Measurements from ENCODE around the gene ING5. TPM values are rescaled to one million over a fixed set of nuclear protein-coding genes. Genes with fewer than 3 reads are reported as not detected.

ING5 gene
- total RNA-seq, 1 donor: 38.5 TPM

DNA sequence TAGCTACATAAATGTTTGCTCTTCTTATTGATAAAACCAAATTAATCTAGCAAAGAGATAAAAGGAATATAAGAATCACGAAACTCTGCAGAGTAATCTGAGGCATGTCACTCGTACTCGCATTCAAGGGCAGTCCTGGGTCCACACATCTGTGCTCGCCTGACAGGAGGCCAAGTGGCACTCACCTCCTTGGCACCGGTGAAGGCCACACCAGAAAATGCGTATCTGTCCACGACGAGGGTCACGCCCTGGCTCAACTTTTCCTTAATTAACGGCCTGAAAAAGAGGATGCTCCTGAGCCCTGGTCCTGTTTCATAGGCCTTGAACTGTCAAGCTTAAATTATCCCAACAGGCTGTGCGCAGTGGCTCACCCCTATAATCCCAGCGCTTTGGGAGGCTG is 21.8 kb upstream of the ING5 start:
- H3K27me3 ChIP-seq (ENCODE audit: insufficient read depth, low read length): no peaks in the 10 kb centered on the region
- no peak overlapping the region for H3K4me3 ChIP-seq (ENCODE audit: low read length)
- H3K4me1 ChIP-seq (ENCODE audit: insufficient read depth, low read length): no peaks in the 10 kb centered on the region
- no peaks in the 10 kb centered on the region for H3K9me3 ChIP-seq (ENCODE audit: low read depth, low read length)

DNA sequence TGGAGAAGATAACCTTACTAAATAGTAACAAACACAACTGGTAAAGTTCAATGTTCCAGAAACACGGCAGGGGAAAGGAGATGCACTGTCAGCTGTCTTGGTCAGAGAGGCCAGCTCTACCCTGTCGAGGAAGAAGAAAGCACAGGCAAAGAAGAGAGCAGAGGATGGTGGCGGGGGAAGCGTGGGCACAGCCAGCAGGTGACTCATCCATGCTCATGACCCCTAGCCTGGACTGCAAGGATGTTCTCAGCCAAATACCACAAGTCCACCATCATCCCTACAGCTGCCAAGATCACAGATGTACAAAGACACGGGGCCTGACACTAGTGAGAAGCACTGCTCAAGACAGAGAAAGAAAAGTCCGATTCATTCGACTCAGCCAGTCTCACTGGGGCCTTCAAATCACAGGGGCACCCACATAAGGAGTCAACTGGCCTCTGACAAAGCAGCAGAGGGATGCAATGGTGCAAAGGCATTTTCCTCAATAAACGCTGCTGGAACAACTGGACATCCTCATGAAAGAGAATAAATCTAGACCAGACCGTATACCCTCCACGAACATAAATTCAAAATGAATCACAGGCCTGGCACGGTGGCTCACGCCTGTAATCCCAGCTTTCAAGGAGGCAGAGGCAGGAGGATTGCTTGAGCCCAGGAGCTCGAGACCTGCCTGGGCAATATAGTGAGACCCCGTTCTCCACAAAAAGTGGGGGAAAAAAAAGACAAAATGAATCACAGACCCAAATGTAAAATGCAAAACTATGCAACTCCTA is 20.8 kb upstream of the ING5 start:
- no peaks in the 10 kb centered on the region for H3K27me3 ChIP-seq (ENCODE audit: insufficient read depth, low read length)
- H3K4me3 ChIP-seq (ENCODE audit: low read length): no peak overlapping the region
- no peaks in the 10 kb centered on the region for H3K9me3 ChIP-seq (ENCODE audit: low read depth, low read length)
- H3K4me1 ChIP-seq (ENCODE audit: insufficient read depth, low read length): peaks cover 7% of the 10 kb centered on the region

DNA sequence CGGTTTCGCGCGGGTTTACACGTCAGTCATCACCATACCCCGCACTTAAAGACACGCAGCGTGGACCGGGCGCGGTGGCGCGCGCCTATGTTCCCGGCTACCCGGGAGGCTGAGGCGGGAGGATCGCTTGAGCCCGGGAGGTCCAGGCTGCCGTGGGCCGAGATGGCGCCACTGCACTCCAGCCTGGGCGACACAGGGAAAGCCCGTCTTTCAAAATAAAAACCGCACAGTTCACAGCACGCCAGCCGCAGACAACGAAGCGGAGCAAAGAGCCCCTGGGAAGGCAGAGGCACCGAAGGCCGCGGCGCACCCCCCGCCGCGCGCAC is 15.6 kb upstream of the ING5 start:
- Histone ChIP-seq H3K4me1 (ENCODE audit: insufficient read depth, low read length) (peaks cover 27% of the 10 kb centered on the region), H3K27me3 (ENCODE audit: insufficient read depth, low read length) (no peaks in the 10 kb centered on the region), H3K4me3 (ENCODE audit: low read length) (peak overlapping the region; percentile 90), H3K9me3 (ENCODE audit: low read depth, low read length) (no peaks in the 10 kb centered on the region)

DNA sequence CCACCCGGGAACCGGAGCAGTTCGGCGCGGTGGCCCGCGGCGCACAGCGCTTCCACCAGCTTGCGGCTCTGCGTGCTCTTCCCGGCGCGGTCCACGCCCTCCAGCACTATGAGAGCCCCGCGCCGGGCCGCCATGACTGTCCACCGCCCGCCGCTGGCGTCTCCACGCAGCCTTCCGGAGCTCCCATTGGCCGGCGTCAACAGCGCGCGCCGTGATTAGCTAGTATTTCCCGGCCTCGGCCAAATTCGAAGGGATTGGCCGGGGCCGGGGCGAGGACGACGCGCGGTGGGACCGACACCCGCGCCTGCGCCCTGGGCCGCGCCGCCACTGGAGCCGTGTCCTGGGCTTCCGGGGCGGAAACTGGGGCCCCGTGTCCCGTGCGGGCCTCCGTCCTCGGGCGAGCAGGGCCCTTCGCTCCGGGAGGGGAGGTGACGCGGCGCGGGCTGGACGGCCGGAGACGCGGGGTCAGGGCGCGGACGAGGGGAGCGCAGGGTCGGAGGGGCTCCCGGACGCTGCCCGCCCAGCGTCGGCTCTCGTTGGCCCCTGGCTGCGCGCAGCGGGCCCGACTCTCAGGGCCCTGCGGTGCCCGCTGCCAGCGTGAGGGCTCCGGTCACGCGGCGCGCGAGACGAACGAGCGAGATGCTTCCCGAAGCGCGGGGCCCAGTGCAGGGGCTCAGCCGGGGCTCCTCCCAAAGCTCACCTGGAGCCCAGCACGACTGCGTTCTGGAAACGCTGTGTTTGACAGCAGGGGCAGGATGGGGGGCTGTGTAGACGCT is 15.0 kb upstream of the ING5 start, which contains the start of gene DTYMK:
DTYMK (minus strand) TSS at position 166 of the 776 bp plus-strand sequence; CDS start at position 134, 32 bp downstream.
- Histone ChIP-seq H3K4me3 (ENCODE audit: low read length) (peak within 1 kb of the TSS; percentile 90), H3K9me3 (ENCODE audit: low read depth, low read length) (no peaks in the 10 kb centered on the region), H3K27me3 (ENCODE audit: insufficient read depth, low read length) (no peaks in the 10 kb centered on the region), H3K4me1 (ENCODE audit: insufficient read depth, low read length) (peaks cover 27% of the 10 kb centered on the region)

DNA sequence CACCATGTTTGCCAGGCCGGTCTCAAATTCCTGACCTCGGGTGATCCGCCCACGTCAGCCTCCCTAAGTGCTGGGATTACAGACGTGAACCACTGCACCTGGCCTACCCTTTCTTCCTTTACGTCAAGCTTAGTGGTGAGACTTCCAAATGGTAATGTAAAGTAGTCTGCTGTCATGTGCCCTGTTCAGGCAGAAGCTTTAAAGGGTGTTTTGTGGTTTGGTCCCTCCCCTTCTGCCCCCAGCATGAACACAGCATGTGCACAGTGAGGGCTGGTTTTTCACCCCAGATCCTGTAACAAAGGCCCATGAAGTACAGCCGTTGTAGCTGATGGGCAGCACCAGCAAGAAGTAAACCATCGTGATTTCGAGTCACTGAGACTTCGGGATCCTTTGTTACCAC is 12.5 kb upstream of the ING5 start:
- Histone ChIP-seq H3K4me1 (ENCODE audit: insufficient read depth, low read length) (peaks cover 27% of the 10 kb centered on the region), H3K9me3 (ENCODE audit: low read depth, low read length) (no peaks in the 10 kb centered on the region), H3K27me3 (ENCODE audit: insufficient read depth, low read length) (no peaks in the 10 kb centered on the region), H3K4me3 (ENCODE audit: low read length) (no peak overlapping the region)

DNA sequence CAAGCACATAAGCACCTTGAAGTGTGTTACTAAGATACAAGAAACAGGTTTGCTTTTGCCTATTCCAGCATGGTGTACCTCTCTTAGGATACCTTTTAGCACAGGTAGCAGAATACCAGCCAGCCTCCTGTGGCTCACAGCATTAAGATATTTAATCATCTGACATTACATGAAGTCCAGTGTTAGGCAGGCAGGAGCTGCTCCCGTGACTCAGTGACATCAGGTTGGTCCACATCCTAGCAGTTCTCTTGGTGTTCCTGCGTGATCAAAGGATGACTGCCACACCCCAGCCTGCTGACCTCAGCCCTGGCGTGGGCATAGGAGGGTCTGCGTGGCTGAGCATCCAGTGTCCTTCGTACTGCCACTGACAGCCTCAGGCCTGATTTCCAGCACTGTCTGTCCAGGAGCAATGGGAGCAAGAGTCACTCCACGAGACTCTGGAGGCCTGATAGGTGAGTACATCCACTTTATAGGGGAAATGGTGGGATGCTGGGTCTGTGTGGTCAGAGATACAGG is 11.6 kb upstream of the ING5 start:
- Histone ChIP-seq H3K9me3 (ENCODE audit: low read depth, low read length) (no peaks in the 10 kb centered on the region), H3K27me3 (ENCODE audit: insufficient read depth, low read length) (no peaks in the 10 kb centered on the region), H3K4me3 (ENCODE audit: low read length) (no peak overlapping the region), H3K4me1 (ENCODE audit: insufficient read depth, low read length) (peaks cover 27% of the 10 kb centered on the region)

DNA sequence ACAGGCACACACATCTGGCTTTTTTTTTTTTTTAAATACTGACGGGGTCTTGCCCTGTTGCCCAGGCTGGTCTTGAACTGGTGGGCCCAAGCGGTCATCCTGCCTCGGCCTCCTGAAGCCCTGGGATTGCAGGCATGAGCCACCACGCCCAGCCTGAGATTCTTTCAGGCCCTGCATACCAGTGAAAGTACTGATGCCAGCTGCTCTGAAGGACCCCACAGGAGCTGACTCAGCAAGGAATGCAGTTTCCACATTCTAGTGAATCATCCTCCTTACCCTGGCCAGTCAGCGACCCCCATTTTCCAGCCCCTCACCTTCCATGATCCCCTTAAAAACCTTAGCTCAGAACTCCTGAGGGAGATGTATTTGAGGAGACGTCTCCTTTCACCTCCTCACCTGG is 9.4 kb upstream of the ING5 start:
- Histone ChIP-seq H3K4me3 (ENCODE audit: low read length) (no peak overlapping the region), H3K27me3 (ENCODE audit: insufficient read depth, low read length) (no peaks in the 10 kb centered on the region), H3K4me1 (ENCODE audit: insufficient read depth, low read length) (peaks cover 17% of the 10 kb centered on the region), H3K9me3 (ENCODE audit: low read depth, low read length) (no peaks in the 10 kb centered on the region)

DNA sequence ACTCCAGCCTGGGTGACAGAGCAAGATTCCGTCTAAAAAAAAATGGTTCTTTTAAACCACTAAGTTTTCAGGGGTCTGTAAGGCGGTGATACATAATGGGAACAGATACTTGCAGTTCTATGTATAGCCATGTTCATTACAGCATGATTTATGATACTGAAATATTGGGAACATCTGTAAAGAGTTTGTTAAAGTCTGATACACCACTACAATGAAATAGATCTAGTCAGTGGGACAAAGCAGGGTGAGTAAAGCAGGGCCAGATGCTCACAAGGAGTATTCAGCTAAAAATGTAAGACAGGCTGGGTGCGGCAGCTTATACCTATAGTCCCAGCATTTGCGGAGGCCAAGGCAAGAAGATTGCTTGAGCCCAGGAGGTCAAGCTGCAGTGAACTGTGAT is 6.2 kb upstream of the ING5 start:
- H3K4me1 ChIP-seq (ENCODE audit: insufficient read depth, low read length): peaks cover 3% of the 10 kb centered on the region
- no peaks in the 10 kb centered on the region for H3K9me3 ChIP-seq (ENCODE audit: low read depth, low read length)
- no peaks in the 10 kb centered on the region for H3K27me3 ChIP-seq (ENCODE audit: insufficient read depth, low read length)
- H3K4me3 ChIP-seq (ENCODE audit: low read length): no peak overlapping the region

DNA sequence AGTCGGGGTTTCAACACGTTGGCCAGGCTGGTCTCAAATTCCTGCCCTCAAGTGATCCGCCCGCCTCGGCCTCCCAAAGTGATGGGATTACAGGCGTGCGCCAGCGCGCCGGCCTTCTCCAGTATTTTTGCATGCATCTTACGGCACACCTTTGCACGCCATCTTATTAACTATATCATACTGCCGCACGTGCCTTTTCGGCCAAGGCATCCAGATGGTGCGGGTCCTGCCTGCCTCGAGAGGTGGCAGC is 765 bp upstream of the ING5 start:
- Histone ChIP-seq H3K4me3 (ENCODE audit: low read length) (peak overlapping the region; percentile 60), H3K9me3 (ENCODE audit: low read depth, low read length) (no peaks in the 10 kb centered on the region), H3K27me3 (ENCODE audit: insufficient read depth, low read length) (no peaks in the 10 kb centered on the region), H3K4me1 (ENCODE audit: insufficient read depth, low read length) (peaks cover 25% of the 10 kb centered on the region)

DNA sequence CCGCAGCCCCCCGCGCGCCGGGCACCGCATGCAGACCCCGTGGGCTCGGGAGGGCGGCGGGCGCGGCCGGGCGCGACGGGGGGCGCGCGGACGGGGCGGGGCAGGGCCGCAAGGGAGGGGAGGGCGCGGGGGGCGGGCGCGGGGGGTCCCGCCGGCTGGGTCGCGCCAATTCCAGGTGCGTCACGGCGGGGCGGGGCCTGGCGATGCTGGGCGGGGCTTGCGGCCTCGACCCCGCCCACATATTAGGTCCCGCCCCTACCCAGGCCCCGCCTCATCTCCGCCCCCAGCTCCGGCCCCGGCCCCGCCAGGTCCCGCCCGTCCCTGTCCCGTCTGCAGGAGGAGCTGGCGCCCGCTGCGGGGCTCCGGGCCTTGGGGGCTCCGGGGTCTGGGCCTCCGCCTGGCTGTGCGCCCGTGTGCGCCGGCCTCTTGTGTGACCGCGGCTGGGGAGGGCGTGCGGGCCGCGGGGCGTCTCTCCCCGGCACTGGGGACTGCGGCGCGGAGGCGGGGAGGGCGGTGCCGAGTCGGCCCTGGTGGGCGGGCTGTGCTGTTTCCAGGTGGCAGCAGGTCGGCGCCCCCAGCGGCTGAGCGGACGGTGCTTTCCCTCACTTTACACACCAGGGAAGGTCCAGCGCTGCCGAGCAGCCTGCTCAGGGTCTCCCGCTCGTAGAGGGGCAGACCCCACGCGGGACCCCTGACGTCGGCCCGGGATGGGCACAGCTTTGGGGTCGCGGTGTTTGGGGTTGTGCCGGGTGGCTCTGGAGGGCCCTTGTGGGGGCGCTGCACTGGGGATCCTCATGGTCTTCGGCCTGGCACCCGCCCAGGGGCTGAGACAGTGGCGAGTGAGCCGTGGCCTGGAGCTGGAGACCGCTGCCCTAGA is 554 bp downstream of the ING5 start:
- Histone ChIP-seq H3K4me1 (ENCODE audit: insufficient read depth, low read length) (peaks cover 25% of the 10 kb centered on the region), H3K27me3 (ENCODE audit: insufficient read depth, low read length) (no peaks in the 10 kb centered on the region), H3K4me3 (ENCODE audit: low read length) (peak overlapping the region; percentile 60), H3K9me3 (ENCODE audit: low read depth, low read length) (no peaks in the 10 kb centered on the region)

DNA sequence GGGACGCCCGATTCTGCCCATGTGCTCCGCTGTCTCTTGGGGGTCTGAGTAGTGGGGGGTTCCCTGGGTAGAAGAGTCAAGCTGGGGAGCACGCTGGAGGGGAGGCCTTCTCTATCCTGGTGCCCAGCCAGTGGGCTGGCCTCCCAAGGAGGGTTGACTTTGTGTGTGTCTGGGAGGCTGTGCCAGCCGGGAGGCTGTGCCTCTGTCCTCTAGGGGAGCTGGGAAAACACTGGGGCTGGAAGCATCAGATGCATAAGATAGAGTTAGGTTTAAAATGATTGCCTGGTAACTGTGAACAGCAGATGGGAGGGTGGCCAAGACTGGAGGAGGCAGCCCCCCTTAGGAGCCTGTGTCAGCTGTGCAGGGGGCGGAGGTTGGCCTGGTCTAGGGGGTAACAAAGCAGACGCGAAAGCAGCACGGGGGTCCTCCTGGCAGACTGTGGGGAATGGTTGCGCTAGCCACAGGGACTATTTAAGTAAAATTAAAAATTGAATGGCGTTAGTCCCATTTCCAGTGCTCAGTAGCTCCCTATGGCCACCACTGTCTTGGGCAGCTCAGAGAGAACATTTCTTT is 1.3 kb downstream of the ING5 start:
- no peaks in the 10 kb centered on the region for H3K27me3 ChIP-seq (ENCODE audit: insufficient read depth, low read length)
- H3K4me1 ChIP-seq (ENCODE audit: insufficient read depth, low read length): peaks cover 25% of the 10 kb centered on the region
- peak overlapping the region; percentile 54 for H3K4me3 ChIP-seq (ENCODE audit: low read length)
- H3K9me3 ChIP-seq (ENCODE audit: low read depth, low read length): no peaks in the 10 kb centered on the region

DNA sequence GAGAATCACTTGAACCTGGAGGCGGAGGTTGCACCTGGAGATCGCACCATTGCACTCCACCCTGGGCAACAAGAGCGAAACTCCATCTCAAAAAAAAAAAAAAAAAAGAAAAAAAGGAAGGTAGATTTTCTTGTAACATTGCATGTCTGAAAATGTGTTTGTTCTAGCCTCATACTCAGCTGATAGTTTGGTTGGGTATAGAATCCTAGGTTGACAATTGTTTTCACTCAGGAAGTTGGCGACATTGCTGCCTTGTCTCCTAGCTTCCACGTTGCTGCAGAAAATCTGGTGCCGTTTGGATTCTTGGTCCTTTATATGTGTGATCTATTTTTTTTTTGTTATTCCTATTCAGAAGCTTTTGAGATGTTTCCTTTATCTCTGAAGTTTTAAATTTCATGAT is 4.7 kb downstream of the ING5 start:
- H3K9me3 ChIP-seq (ENCODE audit: low read depth, low read length): no peaks in the 10 kb centered on the region
- H3K4me3 ChIP-seq (ENCODE audit: low read length): no peak overlapping the region
- H3K4me1 ChIP-seq (ENCODE audit: insufficient read depth, low read length): peaks cover 15% of the 10 kb centered on the region
- H3K27me3 ChIP-seq (ENCODE audit: insufficient read depth, low read length): no peaks in the 10 kb centered on the region

DNA sequence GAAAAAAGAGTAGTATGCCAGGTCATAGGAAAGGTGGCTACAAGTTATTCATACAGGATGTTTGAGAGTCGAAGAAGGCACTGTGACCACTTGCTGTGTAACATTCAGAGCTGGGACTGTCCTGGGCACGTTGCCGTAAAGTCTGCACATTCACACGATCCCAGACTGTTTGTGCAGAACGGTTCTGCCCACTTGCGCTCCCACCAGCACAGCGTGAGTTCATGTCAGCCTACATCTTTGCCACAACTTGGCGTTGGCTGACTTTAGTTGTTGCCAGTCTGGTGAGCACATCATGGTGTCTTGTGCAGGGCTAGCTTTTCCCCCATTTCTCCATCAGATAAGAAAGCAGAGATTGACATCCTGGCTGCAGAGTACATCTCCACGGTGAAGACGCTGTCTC is 7.0 kb downstream of the ING5 start:
- Histone ChIP-seq H3K9me3 (ENCODE audit: low read depth, low read length) (no peaks in the 10 kb centered on the region), H3K4me1 (ENCODE audit: insufficient read depth, low read length) (peaks cover 1% of the 10 kb centered on the region), H3K27me3 (ENCODE audit: insufficient read depth, low read length) (no peaks in the 10 kb centered on the region)

DNA sequence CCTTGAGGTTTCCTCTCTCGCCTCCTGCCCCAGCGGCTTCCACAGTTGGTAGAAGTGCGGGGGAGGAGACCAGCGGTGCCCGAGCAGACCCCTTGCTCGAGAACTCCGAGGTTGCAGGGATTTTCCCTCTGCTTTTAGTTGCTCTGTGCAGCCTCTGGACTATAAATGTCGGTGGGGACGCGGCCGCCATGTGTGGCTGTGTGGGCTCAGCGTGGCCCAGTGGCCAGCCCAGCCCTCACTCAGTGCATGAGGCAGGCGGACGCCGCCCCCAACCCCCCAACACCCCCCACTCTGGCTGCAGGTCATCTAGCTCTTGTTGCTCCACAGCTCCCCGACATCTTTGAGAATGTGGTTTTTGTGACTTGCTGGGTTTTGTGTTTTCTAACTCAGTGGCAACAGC is 17.3 kb downstream of the ING5 start:
- H3K4me3 ChIP-seq (ENCODE audit: low read length): no peak overlapping the region
- H3K9me3 ChIP-seq (ENCODE audit: low read depth, low read length): no peaks in the 10 kb centered on the region
- no peaks in the 10 kb centered on the region for H3K27me3 ChIP-seq (ENCODE audit: insufficient read depth, low read length)
- H3K4me1 ChIP-seq (ENCODE audit: insufficient read depth, low read length): no peaks in the 10 kb centered on the region

More for the DNA sequence above, 7.0 kb downstream of the ING5 start:
- H3K4me3 ChIP-seq (ENCODE audit: low read length): no peak overlapping the region

DNA sequence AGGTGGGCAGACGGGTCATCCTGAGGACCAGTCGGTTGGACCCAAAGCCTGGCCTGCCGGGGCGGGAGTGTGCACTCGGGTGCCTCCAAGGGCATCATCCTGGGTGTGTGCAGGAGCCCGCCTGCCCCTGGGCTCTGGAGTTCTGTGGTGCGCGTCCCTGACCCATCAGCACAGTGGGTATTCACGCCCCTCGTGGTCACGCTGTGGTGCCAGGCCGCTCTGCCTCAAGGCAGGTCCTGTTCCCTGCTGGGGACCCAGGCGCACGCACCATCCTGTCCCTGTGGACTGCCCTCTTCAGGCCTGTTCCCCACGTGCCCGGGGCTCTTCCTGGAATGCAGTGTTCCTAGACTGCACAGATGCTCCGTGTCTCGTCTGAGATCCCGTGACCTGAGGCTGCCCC is 18.3 kb downstream of the ING5 start:
- H3K27me3 ChIP-seq (ENCODE audit: insufficient read depth, low read length): no peaks in the 10 kb centered on the region
- H3K9me3 ChIP-seq (ENCODE audit: low read depth, low read length): no peaks in the 10 kb centered on the region
- no peaks in the 10 kb centered on the region for H3K4me1 ChIP-seq (ENCODE audit: insufficient read depth, low read length)
- H3K4me3 ChIP-seq (ENCODE audit: low read length): no peak overlapping the region

All from mononuclear cell (primary cell).